Measurements from ENCODE around the gene SNAI3. TPM values are rescaled to one million over a fixed set of nuclear protein-coding genes. Genes with fewer than 3 reads are reported as not detected.

SNAI3 gene
- total RNA-seq, 4 donors from 2014 or later = 0.14 to 0.43 TPM; not detected in 2

DNA sequence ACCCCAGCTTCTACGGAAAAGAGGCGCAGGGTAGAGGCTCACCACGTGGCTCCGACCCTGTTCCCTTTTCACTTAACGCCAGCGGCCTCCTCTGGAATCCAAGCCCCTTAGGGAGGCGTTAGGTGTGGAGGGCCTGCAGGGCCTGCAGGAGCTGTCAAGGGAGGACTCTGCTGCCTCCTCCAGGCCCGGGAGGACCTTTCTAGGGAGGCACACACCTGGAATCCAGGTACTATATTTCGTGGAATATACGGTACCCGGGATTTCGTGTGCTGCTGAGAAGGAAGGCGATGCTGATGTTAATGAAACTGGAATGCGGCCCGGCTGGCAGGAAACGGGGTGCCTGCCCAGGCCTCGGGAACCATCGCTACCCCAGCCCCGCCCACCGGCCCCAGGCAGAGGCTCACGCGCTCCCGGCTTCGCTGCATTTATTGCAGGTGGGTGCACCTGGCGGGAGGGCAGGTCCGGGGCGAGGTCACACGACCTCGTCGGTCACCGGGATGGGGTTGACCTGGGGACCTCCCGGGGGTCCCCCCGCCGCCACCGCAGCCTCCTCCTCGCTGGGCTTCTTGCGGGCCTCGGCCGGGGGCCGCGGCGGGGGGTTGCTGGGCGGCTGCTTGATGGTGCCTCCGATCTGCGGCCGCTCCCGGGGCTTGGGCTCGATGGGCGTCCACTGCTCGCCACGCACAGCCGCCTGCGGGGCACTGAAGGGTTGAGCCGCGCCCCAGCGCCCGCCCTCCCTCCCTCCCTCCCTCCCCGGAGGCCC is 43.2 kb downstream of the SNAI3 start:
- no peaks in the 10 kb centered on the region for H3K9me3 ChIP-seq
- DNase-seq = no peak
- H3K27ac ChIP-seq = no peak overlapping the region
- H3K4me1 ChIP-seq = no peaks in the 10 kb centered on the region
- H3K4me3 ChIP-seq = no peak overlapping the region
- peaks cover 0 to 6% of the 10 kb centered on the region in 2 donors for H3K27me3 ChIP-seq
- TF ChIP-seq, protein P1, sequence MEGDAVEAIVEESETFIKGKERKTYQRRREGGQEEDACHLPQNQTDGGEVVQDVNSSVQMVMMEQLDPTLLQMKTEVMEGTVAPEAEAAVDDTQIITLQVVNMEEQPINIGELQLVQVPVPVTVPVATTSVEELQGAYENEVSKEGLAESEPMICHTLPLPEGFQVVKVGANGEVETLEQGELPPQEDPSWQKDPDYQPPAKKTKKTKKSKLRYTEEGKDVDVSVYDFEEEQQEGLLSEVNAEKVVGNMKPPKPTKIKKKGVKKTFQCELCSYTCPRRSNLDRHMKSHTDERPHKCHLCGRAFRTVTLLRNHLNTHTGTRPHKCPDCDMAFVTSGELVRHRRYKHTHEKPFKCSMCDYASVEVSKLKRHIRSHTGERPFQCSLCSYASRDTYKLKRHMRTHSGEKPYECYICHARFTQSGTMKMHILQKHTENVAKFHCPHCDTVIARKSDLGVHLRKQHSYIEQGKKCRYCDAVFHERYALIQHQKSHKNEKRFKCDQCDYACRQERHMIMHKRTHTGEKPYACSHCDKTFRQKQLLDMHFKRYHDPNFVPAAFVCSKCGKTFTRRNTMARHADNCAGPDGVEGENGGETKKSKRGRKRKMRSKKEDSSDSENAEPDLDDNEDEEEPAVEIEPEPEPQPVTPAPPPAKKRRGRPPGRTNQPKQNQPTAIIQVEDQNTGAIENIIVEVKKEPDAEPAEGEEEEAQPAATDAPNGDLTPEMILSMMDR (IDR thresholded peaks at IDR 0.05) = no peak
- TF ChIP-seq POLR2A (IDR thresholded peaks at IDR 0.05) = no peak
- no peaks in the 10 kb centered on the region for H3K36me3 ChIP-seq
- intact Hi-C loops (cut with DNase I; ENCODE audit: low total_unique reads) = no loop called here

- DNase-seq = no peak
These were observed 45.6 kb downstream of the SNAI3 start for GRCh38 chr16:88640498-88641247.

GRCh38 chr16:88640039-88640495 is 46.2 kb downstream of the SNAI3 start:
- DNase-seq = no peak
- Histone ChIP-seq H3K4me3 (no peak overlapping the region), H3K9me3 (no peaks in the 10 kb centered on the region), H3K4me1 (peaks cover 0 to 1% of the 10 kb centered on the region in 2 donors), H3K27ac (no peak overlapping the region), H3K36me3 (no peaks in the 10 kb centered on the region), H3K27me3 (peaks cover 0 to 9% of the 10 kb centered on the region in 2 donors)
- intact Hi-C loops (cut with DNase I; ENCODE audit: low total_unique reads) = no loop called here
- TF ChIP-seq POLR2A (IDR thresholded peaks at IDR 0.05) = no peak
- TF ChIP-seq, protein P1 (IDR thresholded peaks at IDR 0.05) = no peak

More at GRCh38 chr16:88640498-88641247, 45.6 kb downstream of the SNAI3 start:
- H3K27me3 ChIP-seq = peaks cover 0 to 9% of the 10 kb centered on the region in 2 donors
- intact Hi-C loops (cut with DNase I; ENCODE audit: low total_unique reads) = no loop called here
- no peaks in the 10 kb centered on the region for H3K4me1 ChIP-seq
- no peaks in the 10 kb centered on the region for H3K36me3 ChIP-seq
- H3K4me3 ChIP-seq = no peak overlapping the region
- H3K27ac ChIP-seq = no peak overlapping the region
- TF ChIP-seq, protein P1 (IDR thresholded peaks at IDR 0.05) = no peak
- TF ChIP-seq POLR2A (IDR thresholded peaks at IDR 0.05) = no peak
- H3K9me3 ChIP-seq = no peaks in the 10 kb centered on the region

GRCh38 chr16:88639231-88640038 is 46.9 kb downstream of the SNAI3 start:
- no peak overlapping the region for H3K4me3 ChIP-seq
- intact Hi-C loops (cut with DNase I; ENCODE audit: low total_unique reads) = no loop called here
- DNase-seq = no peak
- no peak overlapping the region for H3K27ac ChIP-seq
- H3K4me1 ChIP-seq = peaks cover 0 to 3% of the 10 kb centered on the region in 2 donors
- TF ChIP-seq, protein P1 (IDR thresholded peaks at IDR 0.05) = no peak
- no peak for TF ChIP-seq POLR2A (IDR thresholded peaks at IDR 0.05)
- H3K9me3 ChIP-seq = no peaks in the 10 kb centered on the region
- H3K27me3 ChIP-seq = peaks cover 0 to 9% of the 10 kb centered on the region in 2 donors
- H3K36me3 ChIP-seq = no peaks in the 10 kb centered on the region

All from uterus (tissue), 4 donors.